GM12874 (cell line): ENCODE results near the gene ENPP1.

Source experiments
- TF ChIP-seq, protein P1 (sequence below): IDR thresholded peaks from 2 replicates; pipeline ENCODE4 v1.5.1; 2011; ENCODE audit warnings: low read depth, mild to moderate bottlenecking, control low read depth, low read length, moderate library complexity; ENCODE audit not compliant: insufficient read depth

Gene ENPP1

DNA sequence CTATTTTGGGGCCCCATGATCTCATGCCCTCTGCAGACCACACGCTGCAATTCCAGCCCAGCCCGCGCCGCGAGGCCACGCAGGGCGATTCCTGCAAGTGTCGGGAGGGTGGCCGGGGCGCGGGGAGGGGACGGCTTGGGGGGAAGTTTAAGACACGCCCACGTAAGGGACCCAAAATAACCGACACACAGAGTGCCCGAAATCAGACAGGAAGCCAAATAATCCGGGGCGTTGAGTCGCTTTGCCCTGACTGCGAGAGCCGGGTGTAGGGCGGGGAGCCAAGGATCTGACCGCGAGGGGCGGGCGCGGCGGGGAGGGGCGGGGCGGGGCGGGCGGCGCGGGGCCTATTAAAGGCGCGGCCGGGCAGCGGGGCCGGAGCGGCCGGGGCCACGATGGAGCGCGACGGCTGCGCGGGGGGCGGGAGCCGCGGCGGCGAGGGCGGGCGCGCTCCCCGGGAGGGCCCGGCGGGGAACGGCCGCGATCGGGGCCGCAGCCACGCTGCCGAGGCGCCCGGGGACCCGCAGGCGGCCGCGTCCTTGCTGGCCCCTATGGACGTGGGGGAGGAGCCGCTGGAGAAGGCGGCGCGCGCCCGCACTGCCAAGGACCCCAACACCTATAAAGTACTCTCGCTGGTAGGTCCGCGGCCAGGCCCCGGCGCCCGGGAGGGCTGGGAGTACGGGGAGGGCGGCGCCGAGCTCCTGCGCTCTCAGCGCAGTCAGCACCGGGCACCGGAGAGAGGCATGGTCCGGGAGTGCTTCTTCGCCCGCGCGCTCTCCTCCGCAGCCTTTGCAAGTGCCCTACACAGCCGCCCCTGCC is at the start of gene ENPP1:
Gene ENPP1 (plus strand): TSS at position 377 of the 816 bp plus-strand sequence. CDS start 16 bp downstream, at position 393.
- TF ChIP-seq, protein P1, sequence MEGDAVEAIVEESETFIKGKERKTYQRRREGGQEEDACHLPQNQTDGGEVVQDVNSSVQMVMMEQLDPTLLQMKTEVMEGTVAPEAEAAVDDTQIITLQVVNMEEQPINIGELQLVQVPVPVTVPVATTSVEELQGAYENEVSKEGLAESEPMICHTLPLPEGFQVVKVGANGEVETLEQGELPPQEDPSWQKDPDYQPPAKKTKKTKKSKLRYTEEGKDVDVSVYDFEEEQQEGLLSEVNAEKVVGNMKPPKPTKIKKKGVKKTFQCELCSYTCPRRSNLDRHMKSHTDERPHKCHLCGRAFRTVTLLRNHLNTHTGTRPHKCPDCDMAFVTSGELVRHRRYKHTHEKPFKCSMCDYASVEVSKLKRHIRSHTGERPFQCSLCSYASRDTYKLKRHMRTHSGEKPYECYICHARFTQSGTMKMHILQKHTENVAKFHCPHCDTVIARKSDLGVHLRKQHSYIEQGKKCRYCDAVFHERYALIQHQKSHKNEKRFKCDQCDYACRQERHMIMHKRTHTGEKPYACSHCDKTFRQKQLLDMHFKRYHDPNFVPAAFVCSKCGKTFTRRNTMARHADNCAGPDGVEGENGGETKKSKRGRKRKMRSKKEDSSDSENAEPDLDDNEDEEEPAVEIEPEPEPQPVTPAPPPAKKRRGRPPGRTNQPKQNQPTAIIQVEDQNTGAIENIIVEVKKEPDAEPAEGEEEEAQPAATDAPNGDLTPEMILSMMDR, result no peak

DNA sequence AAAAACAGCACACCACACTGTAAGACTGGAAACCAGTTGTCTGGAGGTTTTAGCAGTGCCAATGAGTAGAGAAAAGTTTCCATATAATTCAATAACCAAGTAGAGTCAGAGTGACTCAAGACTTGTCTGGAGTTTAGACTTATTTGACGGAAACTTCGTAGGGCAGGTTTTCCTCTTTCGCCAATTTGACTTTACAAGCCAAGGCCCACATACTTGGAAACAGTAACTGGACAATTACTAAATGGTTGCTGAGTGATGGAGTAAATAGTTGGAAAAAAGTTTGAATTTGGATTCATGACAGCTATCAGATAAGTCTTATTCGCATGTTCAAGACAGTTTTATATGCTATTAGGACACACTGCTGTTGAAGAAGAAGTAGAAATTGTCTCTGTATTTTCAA is 48.9 kb upstream of the ENPP1 start:
- TF ChIP-seq, protein P1, result no peak

DNA sequence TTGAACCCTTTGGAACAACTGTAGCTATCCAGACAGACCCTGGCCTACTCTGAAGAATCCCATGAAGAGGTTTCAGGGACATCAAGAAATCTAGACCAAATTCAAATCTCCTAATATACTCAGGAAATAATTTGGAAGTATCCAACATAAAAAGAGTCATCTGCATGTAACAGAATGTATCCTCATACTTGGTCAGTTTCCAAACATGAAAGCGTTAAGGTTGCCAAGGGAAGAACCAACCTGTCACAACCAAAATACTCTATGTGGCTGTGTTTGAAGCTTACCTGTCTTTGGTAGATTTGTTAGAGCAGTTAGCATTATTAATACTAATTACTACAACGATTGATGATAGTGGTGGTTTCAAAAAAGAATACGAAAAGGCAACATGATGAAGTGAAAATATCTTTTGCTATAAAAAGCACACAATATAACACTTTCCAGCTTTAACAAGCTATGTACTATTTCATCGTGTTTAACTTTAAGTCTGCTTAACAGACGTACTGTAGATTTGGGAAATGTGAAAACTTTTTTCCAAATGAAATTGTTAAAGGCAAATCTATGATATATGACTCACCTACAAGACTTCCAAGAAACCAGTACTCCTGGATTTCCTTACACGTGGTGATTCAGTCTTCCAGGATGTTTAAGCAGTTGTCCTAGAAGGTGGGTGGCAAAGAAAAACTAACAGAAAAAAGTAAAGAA is 46.6 kb upstream of the ENPP1 start:
- TF ChIP-seq, protein P1, result no peak

DNA sequence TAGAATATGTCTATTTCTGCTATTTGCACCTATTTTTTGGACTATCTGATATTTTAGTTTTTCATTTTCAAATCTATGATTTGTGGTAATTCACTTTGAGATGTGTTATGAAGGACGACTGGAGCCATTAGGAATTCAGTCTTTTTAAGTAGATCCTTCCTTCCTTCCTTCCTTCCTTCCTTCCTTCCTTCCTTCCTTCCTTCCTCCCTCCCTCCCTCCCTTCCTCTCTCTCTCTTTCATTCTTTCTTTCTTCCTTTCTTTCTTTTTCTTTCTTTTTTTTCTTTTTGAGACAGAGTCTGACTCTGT is 46.1 kb upstream of the ENPP1 start:
- TF ChIP-seq, protein P1, result no peak

DNA sequence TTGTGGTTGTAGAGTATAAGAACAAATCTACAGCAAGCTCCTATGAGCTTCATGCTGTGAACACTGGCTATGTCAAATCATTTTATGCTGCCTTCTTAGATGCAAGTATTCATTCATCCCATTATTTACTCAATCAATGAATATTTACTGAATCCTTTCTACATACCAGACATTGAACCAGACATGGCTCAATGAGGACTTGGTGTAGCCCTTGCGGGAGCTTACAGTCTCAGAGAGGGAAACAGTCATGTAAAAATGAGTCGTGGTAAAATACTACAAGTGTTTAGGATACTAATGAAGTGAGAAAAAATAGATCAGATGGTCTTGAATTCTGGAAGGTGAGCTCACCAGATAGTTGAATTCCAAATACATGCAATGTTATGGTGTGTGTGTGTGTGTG is 44.8 kb upstream of the ENPP1 start:
- TF ChIP-seq, protein P1, result no peak

DNA sequence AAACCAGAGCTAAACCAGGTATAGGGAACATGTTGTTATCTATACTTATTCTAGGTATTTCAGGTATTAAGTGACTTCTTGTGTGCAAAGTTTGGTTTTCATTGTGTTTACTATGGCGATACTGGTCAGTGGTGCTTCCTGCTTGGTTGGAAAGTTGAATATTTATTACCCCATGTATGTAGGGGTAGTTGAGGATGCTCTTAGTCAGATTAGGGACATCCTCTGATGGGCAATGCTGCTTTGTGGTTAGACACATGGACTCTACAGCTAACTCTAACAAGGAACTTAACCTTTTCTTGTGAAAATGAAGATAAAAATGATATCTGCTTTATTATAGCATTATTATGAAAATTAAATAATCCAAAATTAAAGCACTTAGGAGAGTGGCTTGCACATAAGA is 44.1 kb upstream of the ENPP1 start:
- TF ChIP-seq, protein P1, result no peak

DNA sequence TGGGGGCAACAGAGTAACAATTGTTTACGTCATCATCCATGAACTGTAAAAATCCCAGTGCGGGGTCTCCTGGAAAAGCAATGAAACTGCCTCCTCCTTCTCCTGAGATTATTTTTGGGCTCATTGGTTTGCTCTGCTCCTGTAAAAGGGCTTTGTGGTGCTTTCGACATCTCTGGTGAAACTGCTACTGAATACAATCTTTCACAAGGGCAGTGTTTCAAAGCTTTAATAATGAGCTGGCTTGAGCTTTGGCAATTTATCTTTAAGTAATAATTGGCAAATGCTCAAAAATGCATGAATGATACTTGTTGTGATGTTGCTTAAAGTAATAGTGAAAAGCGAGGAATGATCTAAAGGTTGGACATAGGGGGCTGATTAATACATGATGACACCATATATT is 43.5 kb upstream of the ENPP1 start:
- TF ChIP-seq, protein P1, result no peak
